ENCODE measurements around the gene PPP1R7.

Gene PPP1R7

DNA sequence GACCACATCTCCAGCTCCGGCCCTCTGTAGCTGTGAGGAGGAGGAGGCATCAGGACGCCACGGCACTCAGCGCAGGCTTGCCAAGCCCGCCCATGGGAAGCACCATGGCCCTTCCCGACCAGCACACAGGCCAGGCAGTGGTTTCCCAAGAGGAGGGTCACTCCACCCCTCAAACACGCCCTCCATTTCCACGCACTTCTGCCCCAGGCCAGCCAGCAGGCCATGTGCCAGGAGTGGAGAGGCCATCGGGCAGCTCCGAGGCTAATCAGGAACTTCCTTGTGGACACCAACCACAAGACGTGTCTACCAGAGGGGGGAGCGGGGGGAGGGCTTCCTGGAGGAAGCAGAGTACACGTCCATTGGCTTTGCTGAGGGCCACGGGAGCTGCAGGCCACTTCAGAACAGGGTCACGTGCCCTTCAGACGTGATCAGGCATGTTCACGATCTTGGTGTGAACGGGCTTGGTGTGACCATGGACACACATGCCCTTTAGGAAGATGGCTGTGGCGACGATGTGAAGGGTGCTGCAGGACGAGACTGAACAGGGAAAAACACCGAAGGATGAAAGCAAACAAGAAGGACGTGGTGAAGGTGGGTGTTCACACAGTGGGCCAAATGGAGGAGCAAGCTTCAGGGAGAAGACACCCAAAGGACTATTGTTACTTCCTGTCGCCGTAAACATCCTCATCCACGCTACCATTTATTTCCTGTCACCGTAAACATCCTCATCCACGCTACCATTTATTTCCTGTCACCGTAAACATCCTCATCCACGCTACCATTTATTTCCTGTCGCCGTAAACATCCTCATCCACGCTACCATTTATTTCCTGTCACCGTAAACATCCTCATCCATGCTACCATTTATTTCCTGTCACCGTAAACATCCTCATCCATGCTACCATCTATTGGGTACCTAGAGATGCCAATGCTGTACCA lies 41.7 kb upstream of the PPP1R7 start:
- no peak for TF ChIP-seq MYC (IDR thresholded peaks at IDR 0.05; ENCODE audit: low read depth, low read length)
- TF ChIP-seq CTCF (IDR thresholded peaks at IDR 0.05; ENCODE audit: low read depth, low read length), result no peak
- no peak for TF ChIP-seq MAX (IDR thresholded peaks at IDR 0.05; ENCODE audit: low read depth, low read length)
- no peak for TF ChIP-seq POLR2A (IDR thresholded peaks at IDR 0.05; ENCODE audit: extremely low read depth, insufficient read length)
- no peak overlapping the region for H3K4me3 ChIP-seq (ENCODE audit: low read depth, low read length)
- no peak for DNase-seq (ENCODE audit: low read depth)

DNA sequence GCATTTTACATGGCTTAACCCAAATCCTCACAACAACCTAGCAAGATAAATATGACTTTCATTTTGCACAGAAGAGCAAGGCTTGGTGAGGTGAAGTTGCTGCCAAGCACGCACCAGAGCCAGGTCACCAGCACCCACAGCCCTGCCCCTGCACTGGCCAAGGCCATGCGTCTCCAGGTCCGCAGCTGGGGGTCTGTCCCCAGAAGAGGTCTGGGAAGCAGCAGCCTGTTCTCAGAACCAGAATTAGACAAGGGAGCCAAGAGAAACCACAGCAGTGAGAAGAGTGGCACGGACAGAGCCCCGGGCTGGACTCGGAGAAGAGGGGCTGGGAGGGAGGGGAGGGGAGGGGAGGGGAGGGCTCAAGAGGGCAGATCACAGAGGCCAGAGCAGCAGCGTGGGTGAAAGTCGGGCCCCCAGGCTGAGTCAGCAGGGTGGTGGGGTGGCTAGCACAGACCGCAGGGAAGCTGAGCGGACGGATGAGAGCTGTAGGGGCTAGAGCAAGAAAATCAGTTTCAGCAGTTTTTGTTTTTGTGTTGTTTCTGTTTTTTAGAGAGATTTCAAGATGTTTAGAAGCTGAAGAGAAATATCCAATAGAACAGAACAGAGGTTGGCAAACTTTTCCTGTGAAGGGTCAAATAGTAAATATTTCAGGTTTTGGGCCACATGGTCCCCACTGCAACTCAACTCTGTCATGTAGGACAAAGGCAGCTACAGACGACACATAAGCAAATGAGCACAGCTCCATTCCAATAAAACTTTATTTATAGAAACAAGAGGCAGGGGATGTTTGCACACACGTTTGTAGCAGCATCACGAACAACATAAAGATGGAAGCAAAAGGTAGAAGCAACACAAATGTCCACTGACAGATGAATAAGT lies 40.8 kb upstream of the PPP1R7 start:
- no peak for DNase-seq (ENCODE audit: low read depth)
- H3K4me3 ChIP-seq (ENCODE audit: low read depth, low read length), result no peak overlapping the region
- TF ChIP-seq POLR2A (IDR thresholded peaks at IDR 0.05; ENCODE audit: extremely low read depth, insufficient read length) (no peak), CTCF (IDR thresholded peaks at IDR 0.05; ENCODE audit: low read depth, low read length) (no peak), MYC (IDR thresholded peaks at IDR 0.05; ENCODE audit: low read depth, low read length) (no peak), MAX (IDR thresholded peaks at IDR 0.05; ENCODE audit: low read depth, low read length) (no peak)

GRCh38 chr2:241110089-241110606 lies 40.1 kb upstream of the PPP1R7 start:
- DNase-seq (ENCODE audit: low read depth), result no peak
- TF ChIP-seq POLR2A (IDR thresholded peaks at IDR 0.05; ENCODE audit: extremely low read depth, insufficient read length), result no peak
- H3K4me3 ChIP-seq (ENCODE audit: low read depth, low read length), result no peak overlapping the region

- DNase-seq (ENCODE audit: low read depth), result no peak
- H3K4me3 ChIP-seq (ENCODE audit: low read depth, low read length), result no peak overlapping the region
These were observed 39.4 kb upstream of the PPP1R7 start for GRCh38 chr2:241110607-241111439.

GRCh38 chr2:241111440-241111805 lies 38.8 kb upstream of the PPP1R7 start:
- TF ChIP-seq MYC (IDR thresholded peaks at IDR 0.05; ENCODE audit: low read depth, low read length) (no peak), CTCF (IDR thresholded peaks at IDR 0.05; ENCODE audit: low read depth, low read length) (no peak), MAX (IDR thresholded peaks at IDR 0.05; ENCODE audit: low read depth, low read length) (no peak), POLR2A (IDR thresholded peaks at IDR 0.05; ENCODE audit: extremely low read depth, insufficient read length) (no peak)
- no peak overlapping the region for H3K4me3 ChIP-seq (ENCODE audit: low read depth, low read length)

More at GRCh38 chr2:241110607-241111439, 39.4 kb upstream of the PPP1R7 start:
- TF ChIP-seq CTCF (IDR thresholded peaks at IDR 0.05; ENCODE audit: low read depth, low read length) (no peak), POLR2A (IDR thresholded peaks at IDR 0.05; ENCODE audit: extremely low read depth, insufficient read length) (no peak), MAX (IDR thresholded peaks at IDR 0.05; ENCODE audit: low read depth, low read length) (no peak), MYC (IDR thresholded peaks at IDR 0.05; ENCODE audit: low read depth, low read length) (no peak)

More at GRCh38 chr2:241111440-241111805, 38.8 kb upstream of the PPP1R7 start:
- DNase-seq (ENCODE audit: low read depth), result no peak

Data from NB4 (cell line).